Mesothelial cell of epicardium (in vitro differentiated cells): ENCODE data around the gene GADD45G. TPM values are rescaled to one million over a fixed set of nuclear protein-coding genes. Genes with fewer than 3 reads are reported as not detected.

Source experiments
- DNase-seq, 2 experiments: peaks; one replicate each; pipeline ENCODE4 v3.0.0; 2021; ENCODE audit warnings: low spot score in 2 of 2; ENCODE audit not compliant: unreplicated experiment in 2 of 2
- H3K27ac Mint-ChIP-seq: 2 replicates; pipeline ENCODE4 v1.8.0; 2021; ENCODE audit warnings: mixed read lengths
- H3K27me3 Mint-ChIP-seq: 2 replicates; pipeline ENCODE4 v1.8.0; 2021; ENCODE audit warnings: low read depth, mixed read lengths
- H3K36me3 Mint-ChIP-seq: 2 replicates; pipeline ENCODE4 v1.8.0; 2021; ENCODE audit warnings: mixed read lengths
- H3K4me1 Mint-ChIP-seq: 2 replicates; pipeline ENCODE4 v1.8.0; 2021; ENCODE audit warnings: mixed read lengths
- H3K4me3 Mint-ChIP-seq: 2 replicates; pipeline ENCODE4 v1.8.0; 2021; ENCODE audit warnings: mild to moderate bottlenecking, moderate library complexity, mixed read lengths
- H3K9me3 Mint-ChIP-seq: 2 replicates; pipeline ENCODE4 v1.8.0; 2021; ENCODE audit warnings: mixed read lengths
- CTCF ChIP-seq: fragments of 200-600 bp; sonication (generic); IDR thresholded peaks from one replicate; pipeline ENCODE4 v1.5.0; 2021; ENCODE audit warnings: antibody characterized with exemption; ENCODE audit not compliant: unreplicated experiment
- total RNA-seq: library from RNA; stranded (reverse); gene quantifications from 3 replicates; pipeline ENCODE4 v1.2.1, GENCODE V29; 2021

Gene GADD45G
- total RNA-seq, 1 donor from 2014 or later, result 1.8 TPM

- TF ChIP-seq CTCF, result no peak
- H3K9me3 Mint-ChIP-seq, result peaks cover 3% of the 10 kb centered on the region
Observed at GRCh38 chr9:89626741-89627265, 22.0 kb downstream of the GADD45G start.

GRCh38 chr9:89628601-89629000 is 23.8 kb downstream of the GADD45G start:
- H3K36me3 Mint-ChIP-seq, result no peaks in the 10 kb centered on the region
- TF ChIP-seq CTCF, result no peak

More at GRCh38 chr9:89626741-89627265, 22.0 kb downstream of the GADD45G start:
- Mint-ChIP-seq H3K4me3 (no peak overlapping the region), H3K27ac (no peak overlapping the region), H3K4me1 (peaks cover 6% of the 10 kb centered on the region), H3K27me3 (no peaks in the 10 kb centered on the region), H3K36me3 (no peaks in the 10 kb centered on the region)
- no peak for DNase-seq

GRCh38 chr9:89629081-89629976 is 24.5 kb downstream of the GADD45G start:
- Mint-ChIP-seq H3K4me3 (no peak overlapping the region), H3K27ac (no peak overlapping the region), H3K4me1 (peaks cover 7% of the 10 kb centered on the region), H3K36me3 (no peaks in the 10 kb centered on the region), H3K27me3 (no peaks in the 10 kb centered on the region), H3K9me3 (peaks cover 3% of the 10 kb centered on the region)
- no peak for TF ChIP-seq CTCF
- DNase-seq, result no peak

More at GRCh38 chr9:89628601-89629000, 23.8 kb downstream of the GADD45G start:
- H3K9me3 Mint-ChIP-seq, result peaks cover 3% of the 10 kb centered on the region
- peaks cover 8% of the 10 kb centered on the region for H3K4me1 Mint-ChIP-seq
- no peak overlapping the region for H3K4me3 Mint-ChIP-seq
- H3K27me3 Mint-ChIP-seq, result no peaks in the 10 kb centered on the region
- no peak for DNase-seq
- no peak overlapping the region for H3K27ac Mint-ChIP-seq

GRCh38 chr9:89630508-89630907 is 25.7 kb downstream of the GADD45G start:
- DNase-seq, result no peak
- peaks cover 12% of the 10 kb centered on the region for H3K4me1 Mint-ChIP-seq
- peaks cover 3% of the 10 kb centered on the region for H3K9me3 Mint-ChIP-seq
- H3K4me3 Mint-ChIP-seq, result no peak overlapping the region
- no peak overlapping the region for H3K27ac Mint-ChIP-seq
- no peaks in the 10 kb centered on the region for H3K36me3 Mint-ChIP-seq
- TF ChIP-seq CTCF, result no peak
- H3K27me3 Mint-ChIP-seq, result no peaks in the 10 kb centered on the region

- H3K9me3 Mint-ChIP-seq, result peaks cover 3% of the 10 kb centered on the region
- H3K4me3 Mint-ChIP-seq, result no peak overlapping the region
- no peak overlapping the region for H3K27ac Mint-ChIP-seq
- no peaks in the 10 kb centered on the region for H3K36me3 Mint-ChIP-seq
- no peak for DNase-seq
- H3K4me1 Mint-ChIP-seq, result peaks cover 12% of the 10 kb centered on the region
- no peak for TF ChIP-seq CTCF
- no peaks in the 10 kb centered on the region for H3K27me3 Mint-ChIP-seq
Observed at GRCh38 chr9:89631384-89631783, 26.6 kb downstream of the GADD45G start.
